ENCODE results near the gene HEATR5B.

HEATR5B gene

DNA sequence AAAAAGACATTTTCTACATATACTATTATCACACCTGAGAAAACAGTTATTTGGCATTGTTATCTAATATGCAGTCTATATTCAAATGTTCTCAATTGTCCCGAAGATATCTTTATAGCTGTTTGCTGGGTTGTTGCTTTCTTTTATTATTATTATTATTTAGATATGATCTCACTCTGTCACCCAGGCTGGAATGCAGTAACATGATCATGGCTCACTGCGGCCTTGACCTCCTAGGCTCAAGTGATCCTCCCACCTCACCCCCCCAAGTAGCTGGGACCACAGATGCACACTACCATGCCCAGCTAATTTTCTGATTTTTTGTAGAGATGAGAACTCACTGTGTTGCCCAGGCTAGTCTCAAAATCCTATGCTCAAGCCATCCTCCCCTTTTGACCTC is 20.0 kb upstream of the HEATR5B start:
- no peaks in the 10 kb centered on the region for H3K4me1 ChIP-seq (ENCODE audit: insufficient read depth, low read length, severe bottlenecking)
- H3K4me2 ChIP-seq (ENCODE audit: low read length) = no peak overlapping the region
- H3K4me3 ChIP-seq (ENCODE audit: low read depth, low read length, poor library complexity, severe bottlenecking) = no peak overlapping the region
- H3K79me2 ChIP-seq (ENCODE audit: insufficient read depth, low read length) = no peaks in the 10 kb centered on the region
- H3K9me3 ChIP-seq (ENCODE audit: low read length) = no peaks in the 10 kb centered on the region
- no peaks in the 10 kb centered on the region for H3K27me3 ChIP-seq (ENCODE audit: insufficient read depth, low read length)
- TF ChIP-seq, protein P1, sequence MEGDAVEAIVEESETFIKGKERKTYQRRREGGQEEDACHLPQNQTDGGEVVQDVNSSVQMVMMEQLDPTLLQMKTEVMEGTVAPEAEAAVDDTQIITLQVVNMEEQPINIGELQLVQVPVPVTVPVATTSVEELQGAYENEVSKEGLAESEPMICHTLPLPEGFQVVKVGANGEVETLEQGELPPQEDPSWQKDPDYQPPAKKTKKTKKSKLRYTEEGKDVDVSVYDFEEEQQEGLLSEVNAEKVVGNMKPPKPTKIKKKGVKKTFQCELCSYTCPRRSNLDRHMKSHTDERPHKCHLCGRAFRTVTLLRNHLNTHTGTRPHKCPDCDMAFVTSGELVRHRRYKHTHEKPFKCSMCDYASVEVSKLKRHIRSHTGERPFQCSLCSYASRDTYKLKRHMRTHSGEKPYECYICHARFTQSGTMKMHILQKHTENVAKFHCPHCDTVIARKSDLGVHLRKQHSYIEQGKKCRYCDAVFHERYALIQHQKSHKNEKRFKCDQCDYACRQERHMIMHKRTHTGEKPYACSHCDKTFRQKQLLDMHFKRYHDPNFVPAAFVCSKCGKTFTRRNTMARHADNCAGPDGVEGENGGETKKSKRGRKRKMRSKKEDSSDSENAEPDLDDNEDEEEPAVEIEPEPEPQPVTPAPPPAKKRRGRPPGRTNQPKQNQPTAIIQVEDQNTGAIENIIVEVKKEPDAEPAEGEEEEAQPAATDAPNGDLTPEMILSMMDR (IDR thresholded peaks at IDR 0.05; ENCODE audit: low read length) = no peak
- no peak for TF ChIP-seq EZH2 (IDR thresholded peaks at IDR 0.05; ENCODE audit: borderline replicate concordance, low read length)
- H4K20me1 ChIP-seq (ENCODE audit: insufficient read depth, low read length) = no peaks in the 10 kb centered on the region
- no peak overlapping the region for H3K9ac ChIP-seq (ENCODE audit: low read length)
- H3K9me2 ChIP-seq (ENCODE audit: low read depth, low read length) = no peaks in the 10 kb centered on the region
- no peak overlapping the region for H2AFZ ChIP-seq (ENCODE audit: low read length)
- H3K36me3 ChIP-seq (ENCODE audit: insufficient read depth, low read length) = peaks cover 49% of the 10 kb centered on the region
- H3K27ac ChIP-seq (ENCODE audit: low read depth, low read length, poor library complexity, severe bottlenecking) = no peak overlapping the region
- no peaks in the 10 kb centered on the region for H3F3A ChIP-seq (ENCODE audit: insufficient read depth, low read length)

DNA sequence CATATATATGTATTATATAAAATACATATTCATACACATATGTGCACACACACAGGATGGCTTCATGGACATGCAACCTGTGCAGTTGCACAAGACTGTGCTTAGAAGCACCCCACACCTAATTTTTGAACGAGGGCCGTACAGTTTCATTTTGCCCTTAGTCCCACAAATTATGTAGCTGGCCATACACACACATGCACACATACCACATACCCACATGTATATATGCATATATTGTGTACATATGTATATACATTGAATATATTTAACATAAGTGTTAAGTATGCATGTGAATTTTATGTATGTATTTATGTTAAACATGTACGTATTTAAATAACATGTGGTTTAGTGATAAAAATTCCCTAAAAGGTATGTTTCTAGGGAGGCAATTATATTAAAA is 18.4 kb upstream of the HEATR5B start:
- Histone ChIP-seq H3F3A (ENCODE audit: insufficient read depth, low read length) (no peaks in the 10 kb centered on the region), H3K9me2 (ENCODE audit: low read depth, low read length) (no peaks in the 10 kb centered on the region), H3K4me1 (ENCODE audit: insufficient read depth, low read length, severe bottlenecking) (no peaks in the 10 kb centered on the region), H3K36me3 (ENCODE audit: insufficient read depth, low read length) (peaks cover 40% of the 10 kb centered on the region), H3K27ac (ENCODE audit: low read depth, low read length, poor library complexity, severe bottlenecking) (no peak overlapping the region), H3K9me3 (ENCODE audit: low read length) (no peaks in the 10 kb centered on the region), H3K4me3 (ENCODE audit: low read depth, low read length, poor library complexity, severe bottlenecking) (no peak overlapping the region), H3K27me3 (ENCODE audit: insufficient read depth, low read length) (no peaks in the 10 kb centered on the region), H2AFZ (ENCODE audit: low read length) (no peak overlapping the region), H3K4me2 (ENCODE audit: low read length) (no peak overlapping the region), H3K79me2 (ENCODE audit: insufficient read depth, low read length) (no peaks in the 10 kb centered on the region), H4K20me1 (ENCODE audit: insufficient read depth, low read length) (no peaks in the 10 kb centered on the region), H3K9ac (ENCODE audit: low read length) (no peak overlapping the region)
- no peak for TF ChIP-seq EZH2 (IDR thresholded peaks at IDR 0.05; ENCODE audit: borderline replicate concordance, low read length)
- TF ChIP-seq, protein P1 (IDR thresholded peaks at IDR 0.05; ENCODE audit: low read length) = no peak

DNA sequence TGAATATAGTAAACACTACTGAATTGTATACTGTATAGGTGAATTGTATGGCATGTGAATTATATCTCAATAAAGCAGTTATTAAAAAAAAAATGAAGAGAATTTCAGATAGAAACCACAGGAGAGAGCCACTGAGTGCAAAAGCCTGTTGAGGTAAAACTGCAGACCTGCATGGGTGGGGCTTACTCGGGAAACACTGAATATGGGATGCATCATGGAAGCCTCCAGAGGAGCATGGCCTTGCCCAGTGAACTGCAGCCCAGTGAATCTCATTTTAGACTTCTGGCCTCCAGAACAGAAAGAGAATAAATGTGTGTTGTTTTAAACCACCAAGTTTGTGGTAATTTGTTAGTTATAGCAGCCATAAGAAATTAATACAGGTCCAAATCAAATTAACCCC is 15.9 kb upstream of the HEATR5B start:
- Histone ChIP-seq H3K36me3 (ENCODE audit: insufficient read depth, low read length) (peaks cover 41% of the 10 kb centered on the region), H3K4me2 (ENCODE audit: low read length) (no peak overlapping the region), H3K9me3 (ENCODE audit: low read length) (no peaks in the 10 kb centered on the region), H3K27ac (ENCODE audit: low read depth, low read length, poor library complexity, severe bottlenecking) (no peak overlapping the region), H3K9ac (ENCODE audit: low read length) (no peak overlapping the region), H2AFZ (ENCODE audit: low read length) (no peak overlapping the region), H4K20me1 (ENCODE audit: insufficient read depth, low read length) (no peaks in the 10 kb centered on the region), H3K9me2 (ENCODE audit: low read depth, low read length) (no peaks in the 10 kb centered on the region), H3K4me3 (ENCODE audit: low read depth, low read length, poor library complexity, severe bottlenecking) (no peak overlapping the region), H3K27me3 (ENCODE audit: insufficient read depth, low read length) (no peaks in the 10 kb centered on the region), H3K79me2 (ENCODE audit: insufficient read depth, low read length) (no peaks in the 10 kb centered on the region), H3K4me1 (ENCODE audit: insufficient read depth, low read length, severe bottlenecking) (no peaks in the 10 kb centered on the region), H3F3A (ENCODE audit: insufficient read depth, low read length) (no peaks in the 10 kb centered on the region)
- no peak for TF ChIP-seq EZH2 (IDR thresholded peaks at IDR 0.05; ENCODE audit: borderline replicate concordance, low read length)
- TF ChIP-seq, protein P1 (IDR thresholded peaks at IDR 0.05; ENCODE audit: low read length) = no peak
